K562 (cell line): ENCODE results near the gene NECTIN1. TPM values are rescaled to one million over a fixed set of nuclear protein-coding genes. Genes with fewer than 3 reads are reported as not detected.

Experiments used
- ATAC-seq: fragments of 200-7000 bp; cut with Tn5 transposase; 3 replicates; pipeline ENCODE4 v1.9.1; 2020; ENCODE audit warnings: moderate library complexity
- BruUV-seq: library from RNA; stranded (reverse); fragments of 400-500 nt; replicated peaks from 2 replicates; lab custom pipeline; 2021; lab: Mats Ljungman, UMichigan
- CTCF ChIA-PET: fragments of 300-600 bp; formaldehyde crosslinking; extraction: SDS; loops from one replicate; lab custom pipeline; 2021; ENCODE audit warnings: low intra/inter-chr PET ratio; lab: Yijun Ruan, JAX
- POLR2A ChIA-PET: fragments of 300-600, 350-650 bp; sonication (Branson Sonifier 250); formaldehyde crosslinking; extraction: SDS; loops from one replicate; lab custom pipeline; 2021; ENCODE audit warnings: antibody characterized with exemption, inconsistent platforms; lab: Yijun Ruan, JAX
- DNase-seq, 4 experiments: peaks; one replicate each; pipeline versions ENCODE4 v3.0.0 to v3.0.0-alpha.2; 2011 to 2018; ENCODE audit warnings: low spot score in 3 of 4, mixed read lengths in 3 of 4; ENCODE audit errors: extremely low read depth in 1 of 4
- FAIRE-seq: peaks from 2 replicates; lab custom pipeline; 2011; peaks lifted over from hg19 to GRCh38; lab: Jason Lieb, UNC
- H2AFZ ChIP-seq: 2 replicates; pipeline ENCODE4 v1.6.0; 2011; ENCODE audit warnings: low read depth, low read length, control low read depth, inconsistent platforms
- H3K27ac ChIP-seq: fragments of 200-600 bp; 3 replicates; pipeline ENCODE4 v1.8.0; 2011; ENCODE audit warnings: low read depth, mild to moderate bottlenecking, control low read depth, inconsistent platforms, low read length, moderate library complexity, mixed read lengths; ENCODE audit errors: extremely low read depth
- H3K27me3 ChIP-seq, 2 experiments: fragments of 300-600 bp in 1 of 2; 2 replicates in 1 of 2; 3 replicates in 1 of 2; pipeline versions ENCODE4 v1.6.0 to v1.8.0; 2011; ENCODE audit warnings: inconsistent platforms in 2 of 2, low read length in 2 of 2, mild to moderate bottlenecking in 1 of 2, mixed read lengths in 1 of 2, moderate library complexity in 1 of 2; ENCODE audit not compliant: control insufficient read depth in 2 of 2, insufficient read depth in 2 of 2
- H3K36me3 ChIP-seq: fragments of 300-600 bp; 3 replicates; pipeline ENCODE4 v1.8.0; 2011; ENCODE audit warnings: mild to moderate bottlenecking, low read length, inconsistent platforms; ENCODE audit not compliant: control insufficient read depth, insufficient read depth
- H3K4me1 ChIP-seq, 2 experiments: fragments of 200-600 bp in 1 of 2; replicated peaks in 1 of 2; 2 replicates in 1 of 2; 3 replicates in 1 of 2; pipeline versions ENCODE4 v1.5.1 to v1.8.0; 2011; ENCODE audit warnings: inconsistent platforms in 2 of 2, low read length in 2 of 2, mild to moderate bottlenecking in 1 of 2, mixed read lengths in 1 of 2, moderate library complexity in 1 of 2; ENCODE audit not compliant: control insufficient read depth in 2 of 2, insufficient read depth in 2 of 2
- H3K4me2 ChIP-seq: 2 replicates; pipeline ENCODE4 v1.6.1; 2011; ENCODE audit warnings: low read length, control low read depth, inconsistent platforms, mixed read lengths; ENCODE audit not compliant: insufficient read depth
- H3K4me3 ChIP-seq: fragments of 200-600 bp; sonication (generic), shearing (Covaris generic); 2 replicates; pipeline ENCODE4 v1.5.1; 2016; ENCODE audit warnings: control low read depth, inconsistent platforms
- H3K79me2 ChIP-seq: fragments of 200-600 bp; 3 replicates; pipeline ENCODE4 v1.8.0; 2011; ENCODE audit warnings: low read length, inconsistent platforms; ENCODE audit not compliant: control insufficient read depth, insufficient read depth
- H3K9ac ChIP-seq, 2 experiments: 2 replicates each; pipeline versions ENCODE4 v1.6.0 to v1.6.1; 2011; ENCODE audit warnings: low read depth in 2 of 2, low read length in 2 of 2, control low read depth in 1 of 2, inconsistent platforms in 1 of 2, mild to moderate bottlenecking in 1 of 2, mixed read lengths in 1 of 2; ENCODE audit not compliant: insufficient read depth in 1 of 2
- H3K9me1 ChIP-seq: one replicate; pipeline ENCODE4 v1.6.0; 2011; ENCODE audit warnings: inconsistent platforms, mild to moderate bottlenecking, low read length, moderate library complexity; ENCODE audit not compliant: control insufficient read depth, insufficient read depth
- H3K9me3 ChIP-seq: replicated peaks from 2 replicates; pipeline ENCODE4 v1.5.1; 2011; ENCODE audit warnings: low read depth, low read length, inconsistent platforms; ENCODE audit not compliant: control insufficient read depth, insufficient read depth
- H4K20me1 ChIP-seq: replicated peaks from 2 replicates; pipeline ENCODE4 v1.6.1; 2011; ENCODE audit warnings: low read length, inconsistent platforms, mixed read lengths; ENCODE audit not compliant: control insufficient read depth, insufficient read depth
- ARID2 ChIP-seq: fragments of 450-650 bp; IDR thresholded peaks from 2 replicates; pipeline ENCODE4 v1.6.1; 2017; ENCODE audit warnings: antibody characterized with exemption, mild to moderate bottlenecking
- ATF1 ChIP-seq, 2 experiments: fragments of 450-650 bp in 1 of 2; IDR thresholded peaks; 2 replicates each; pipeline ENCODE4 v1.6.1; 2016; ENCODE audit warnings: missing compliant biosample characterization in 1 of 2, missing genetic modification characterization in 1 of 2
- CTCF ChIP-seq, 3 experiments: IDR thresholded peaks in 2 of 3; conservative IDR thresholded peaks in 1 of 3; 2 replicates each; pipeline ENCODE4 v1.5.1; 2011 to 2012; ENCODE audit warnings: low read length in 3 of 3, mild to moderate bottlenecking in 3 of 3, control low read depth in 2 of 3, improper control_type of control experiment in 1 of 3, inconsistent platforms in 1 of 3, low read depth in 1 of 3, mixed read lengths in 1 of 3, moderate library complexity in 1 of 3; ENCODE audit not compliant: insufficient read depth in 2 of 3
- ESRRA ChIP-seq: fragments of 450-650 bp; IDR thresholded peaks from 2 replicates; pipeline ENCODE4 v1.6.1; 2014; ENCODE audit warnings: low read depth, mild to moderate bottlenecking, moderate library complexity, borderline replicate concordance
- HNRNPUL1 ChIP-seq: fragments of 200-400 bp; formaldehyde crosslinking; IDR thresholded peaks from 2 replicates; pipeline ENCODE4 v1.6.1; 2017; ENCODE audit warnings: low read length
- JUND ChIP-seq, 2 experiments: IDR thresholded peaks; 2 replicates in 1 of 2; 3 replicates in 1 of 2; pipeline ENCODE4 v1.6.1; 2011; ENCODE audit warnings: borderline replicate concordance in 2 of 2, low read depth in 2 of 2, low read length in 2 of 2, improper control_type of control experiment in 1 of 2, missing biosample characterization in 1 of 2, missing genetic modification characterization in 1 of 2, missing genetic modification reagents in 1 of 2
- NCOA1 ChIP-seq: fragments of 450-650 bp; IDR thresholded peaks from 2 replicates; pipeline ENCODE4 v1.6.1; 2016; ENCODE audit warnings: low read depth
- RBM34 ChIP-seq: fragments of 200-400 bp; formaldehyde crosslinking; IDR thresholded peaks from 2 replicates; pipeline ENCODE4 v1.6.1; 2018; ENCODE audit warnings: low read length, borderline replicate concordance; ENCODE audit not compliant: insufficient read depth
- RCOR1 ChIP-seq, 2 experiments: IDR thresholded peaks; 2 replicates each; pipeline ENCODE4 v1.6.1; 2012; ENCODE audit warnings: low read depth in 2 of 2, low read length in 2 of 2, borderline replicate concordance in 1 of 2, improper control_type of control experiment in 1 of 2
- SMC3 ChIP-seq: conservative IDR thresholded peaks from 2 replicates; pipeline ENCODE4 v1.6.1; 2011; ENCODE audit warnings: low read depth, low read length, improper control_type of control experiment; ENCODE audit not compliant: insufficient read depth
- STAG1 ChIP-seq: sonication (generic); formaldehyde crosslinking; IDR thresholded peaks from 2 replicates; pipeline ENCODE4 v1.5.0; 2020; ENCODE audit warnings: missing genetic modification reagents, borderline replicate concordance
- TARDBP ChIP-seq: fragments of 450-650 bp; IDR thresholded peaks from 2 replicates; pipeline ENCODE4 v1.6.1; 2016
- TCF3 ChIP-seq: sonication (generic); formaldehyde crosslinking; IDR thresholded peaks from 2 replicates; pipeline ENCODE4 v1.4.0; 2020; ENCODE audit warnings: mild to moderate bottlenecking, missing genetic modification reagents
- TFAP4 ChIP-seq: sonication (generic); formaldehyde crosslinking; IDR thresholded peaks from 2 replicates; pipeline ENCODE4 v1.8.0; 2022; ENCODE audit warnings: missing genetic modification reagents, mild to moderate bottlenecking, moderate library complexity, borderline replicate concordance
- ZBTB8A ChIP-seq: fragments of 450-650 bp; IDR thresholded peaks from 2 replicates; pipeline ENCODE4 v1.6.1; 2018; ENCODE audit warnings: mild to moderate bottlenecking, moderate library complexity; ENCODE audit not compliant: partially characterized antibody
- ZNF263 ChIP-seq: sonication (generic); formaldehyde crosslinking; IDR thresholded peaks from 2 replicates; pipeline ENCODE4 v1.8.0; 2022; ENCODE audit warnings: mild to moderate bottlenecking, missing genetic modification reagents, borderline replicate concordance
- WGBS: fragments of 100-300 bp; shearing (Covaris generic); methylation state at CpG from one replicate; pipeline ENCODE4 v1.1.6; 2016; ENCODE audit warnings: low coverage, mixed read lengths; ENCODE audit not compliant: insufficient coverage; ENCODE audit errors: missing lambda C conversion rate; 5-methylcytosine and 5-hydroxymethylcytosine counted together
- in situ Hi-C: fragments of 300-500 bp; cut with MboI; formaldehyde crosslinking; loops from 4 replicates; pipeline ENCODE4 v1.15.0; 2018; ENCODE audit warnings: inconsistent platforms, mixed read lengths
- intact Hi-C: fragments of 100-400 bp; cut with micrococcal nuclease; formaldehyde crosslinking; loops from 2 replicates; pipeline ENCODE4 v1.14.2; 2022
- polyA plus RNA-seq, 8 experiments: library from polyadenylated mRNA; depleted of rRNA in 4 of 8; stranded (reverse) in 5 of 8; unstranded in 3 of 8; fragments of >200 nt; fragmentation: Nextera tagmentation in 2 of 8; fragmentation: Illumina TruSeq in 1 of 8; extraction: Ambion mirVana in 2 of 8; extraction: Trizol in 1 of 8; gene quantifications; 2 replicates each; pipeline versions ENCODE4 v1.2.1 to v1.2.3, GENCODE V29; 2011 to 2014; ENCODE audit warnings: inconsistent platforms in 1 of 8, missing spikeins in 1 of 8
- total RNA-seq, 7 experiments: library from RNA; depleted of rRNA in 6 of 7; stranded (reverse); fragments of >200 nt in 6 of 7; fragmentation: Illumina TruSeq in 2 of 7; extraction: Trizol in 2 of 7; gene quantifications; 2 replicates each; pipeline versions ENCODE4 v1.2.1 to v1.2.3, GENCODE V29; 2011 to 2021; ENCODE audit warnings: low replicate concordance in 1 of 7

NECTIN1 gene
- total and polyA plus RNA-seq, 9 of the 15 experiments (the other 6 are each of a cell fraction or from before 2014, with no cell fraction given), result 0.09 to 0.53 (median 0.23) TPM; not detected in 2

GRCh38 chr11:119666463-119667131 lies 62.4 kb downstream of the NECTIN1 start:
- no TSS peak for BruUV-seq
- H3K9me1 ChIP-seq, result peaks cover 6% of the 10 kb centered on the region
- no peaks in the 10 kb centered on the region for H3K9me3 ChIP-seq
- intact Hi-C loops (loop anchor here (1.0 to 10.0 kb wide), 4 partner anchors 62 to 638 kb away; partner anchors contain the start of gene NECTIN1), in situ Hi-C loops (loop anchor here (25.0 kb wide), 1 partner anchor 446 kb away; no protein-coding TSS in a partner anchor)
- H3K27me3 ChIP-seq, result peaks cover 2 to 28% of the 10 kb centered on the region in 2 experiments; a peak in 4 of 5 replicates
- H3K27ac ChIP-seq, result no peak overlapping the region
- DNase-seq (peak; percentile 70 to 83 (median 78)), ATAC-seq (peak; percentile 99), FAIRE-seq (peak; percentile 87)
- peak overlapping the region in 1 of 2 experiments; percentile 55; a peak in 2 of 4 replicates for H3K9ac ChIP-seq
- H3K4me1 ChIP-seq, result peaks cover 4 to 12% of the 10 kb centered on the region in 2 experiments; a peak in 1 of 5 replicates
- H4K20me1 ChIP-seq, result peaks cover 12% of the 10 kb centered on the region
- H3K4me2 ChIP-seq, result peak overlapping the region; percentile 52; the same call in 1 of the 2 replicates
- no peaks in the 10 kb centered on the region for H3K36me3 ChIP-seq
- ChIA-PET POLR2A (interaction anchor here (0.6 to 0.8 kb wide), 2 partner anchors 260 to 298 kb away, joined by 3 read pairs; no protein-coding TSS in a partner anchor), CTCF (interaction anchor here (0.6 to 2.4 kb wide), 4 partner anchors 63 to 502 kb away, joined by 3 to 12 read pairs (median 4); partner anchors contain the start of gene NECTIN1)
- WGBS, result 2% methylated on average over 16 of the region's 17 CpGs
- no peaks in the 10 kb centered on the region for H3K79me2 ChIP-seq
- no peak overlapping the region for H2AFZ ChIP-seq
- H3K4me3 ChIP-seq, result no peak overlapping the region
- TF ChIP-seq HNRNPUL1 (no peak), CTCF (IDR thresholded peaks at IDR 0.05 in 2 of 3, conservative IDR thresholded peaks at IDR 0.05 in 1 of 3; ENCODE audit: insufficient read depth in 2 of 3, low read depth in 1 of 3, low read length in 3 of 3) (peak; percentile 88 to 91 (median 89)), TCF3 (peak; percentile 28; the same call in 1 of the 2 replicates), NCOA1 (no peak), JUND (IDR thresholded peaks at IDR 0.05; ENCODE audit: borderline replicate concordance, low read depth, low read length) (peak; percentile 24; the same call in 1 of the 2 replicates), JUND (tag; IDR thresholded peaks at IDR 0.05; ENCODE audit: borderline replicate concordance, low read depth, low read length) (no peak), ARID2 (0 out of 2 replicates have a peak, but pooled peaks have one; percentile 32), ESRRA (peak; percentile 25; the same call in 1 of the 2 replicates), SMC3 (peak; percentile 92), RCOR1 (IDR thresholded peaks at IDR 0.05; ENCODE audit: borderline replicate concordance in 1 of 2, low read depth in 2 of 2, low read length in 2 of 2) (peak in 1 of 2 experiments; percentile 43; a peak in 1 of 4 replicates), TFAP4 (CRISPR knock-in tag) (peak; percentile 45; the same call in 1 of the 2 replicates), STAG1 (CRISPR knock-in tag) (peak; percentile 86; the same call in 1 of the 2 replicates), ZNF263 (CRISPR knock-in tag) (peak; percentile 85), ATF1 (CRISPR knock-in tag; IDR thresholded peaks at IDR 0.05) (no peak), ATF1 (tag; IDR thresholded peaks at IDR 0.05) (0 out of 2 replicates have a peak, but pooled peaks have one; percentile 15), RBM34 (no peak), TARDBP (0 out of 2 replicates have a peak, but pooled peaks have one; percentile 48), ZBTB8A (no peak)
